D721Med (cell line): ENCODE data around the gene ACADM.

Experiments
- DNase-seq: peaks from one replicate; pipeline ENCODE4 v3.0.0; 2011; ENCODE audit warnings: low spot score; ENCODE audit not compliant: insufficient read length
- FAIRE-seq: peaks from 2 replicates; lab custom pipeline; 2011; peaks lifted over from hg19 to GRCh38; lab: Jason Lieb, UNC
- CTCF ChIP-seq: IDR thresholded peaks from 2 replicates; pipeline ENCODE4 v1.5.1; 2012; ENCODE audit warnings: mild to moderate bottlenecking, control low read depth; ENCODE audit not compliant: insufficient read depth; ENCODE audit errors: missing control alignments

The ACADM gene

GRCh38 chr1:75786901-75787493 lies 62.5 kb downstream of the ACADM start:
- FAIRE-seq (no peak), DNase-seq (no peak)
- no peak for TF ChIP-seq CTCF

GRCh38 chr1:75787524-75787923 lies 63.0 kb downstream of the ACADM start:
- no peak for FAIRE-seq
- no peak for TF ChIP-seq CTCF
- DNase-seq, result no peak

- TF ChIP-seq CTCF, result no peak
- DNase-seq, result no peak
- no peak for FAIRE-seq
Observed at GRCh38 chr1:75789988-75790387, 65.5 kb downstream of the ACADM start.

GRCh38 chr1:75791022-75791421 lies 66.5 kb downstream of the ACADM start:
- TF ChIP-seq CTCF, result no peak
- DNase-seq, result no peak
- FAIRE-seq, result no peak

GRCh38 chr1:75792091-75792490 lies 67.6 kb downstream of the ACADM start:
- FAIRE-seq, result no peak
- no peak for DNase-seq
- no peak for TF ChIP-seq CTCF

- FAIRE-seq (no peak), DNase-seq (no peak)
- no peak for TF ChIP-seq CTCF
Observed at GRCh38 chr1:75794382-75794781, 69.9 kb downstream of the ACADM start.

- DNase-seq, result no peak
- no peak for TF ChIP-seq CTCF
- FAIRE-seq, result no peak
Observed at GRCh38 chr1:75795703-75796193, 71.2 kb downstream of the ACADM start.
